Measurements from ENCODE around the gene IDH3G.
"Not testable (repeated sequence)": the region's sequence is repeated elsewhere in the genome, so short reads cannot be mapped to it uniquely, and the experiment has no call there.

IDH3G gene

GRCh38 chrX:153746991-153747390 lies 47.2 kb downstream of the IDH3G start:
- not testable (repeated sequence) for DNase-seq

DNA sequence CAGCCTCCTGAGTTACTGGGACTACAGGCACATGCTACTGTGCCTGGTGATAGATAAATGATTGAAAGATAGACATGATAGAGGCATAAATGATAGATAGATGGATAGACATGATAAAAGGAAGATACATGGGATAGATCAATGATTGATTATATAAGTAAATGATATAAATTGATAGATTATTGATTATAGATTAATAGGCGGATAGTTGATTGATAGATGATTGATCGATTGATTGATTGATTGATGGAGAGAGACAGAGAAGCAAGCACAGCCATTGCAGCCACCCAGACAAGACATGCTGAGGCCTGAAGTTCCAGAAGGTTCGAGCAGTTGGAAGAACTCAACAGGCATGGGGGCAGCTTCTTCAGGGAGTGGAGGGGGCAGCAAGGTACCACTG lies 47.8 kb downstream of the IDH3G start:
- no peak for DNase-seq

- DNase-seq: not testable (repeated sequence)
These were observed 49.1 kb downstream of the IDH3G start for GRCh38 chrX:153745067-153745433.

GRCh38 chrX:153744210-153745066 lies 49.7 kb downstream of the IDH3G start:
- DNase-seq: no peak

DNA sequence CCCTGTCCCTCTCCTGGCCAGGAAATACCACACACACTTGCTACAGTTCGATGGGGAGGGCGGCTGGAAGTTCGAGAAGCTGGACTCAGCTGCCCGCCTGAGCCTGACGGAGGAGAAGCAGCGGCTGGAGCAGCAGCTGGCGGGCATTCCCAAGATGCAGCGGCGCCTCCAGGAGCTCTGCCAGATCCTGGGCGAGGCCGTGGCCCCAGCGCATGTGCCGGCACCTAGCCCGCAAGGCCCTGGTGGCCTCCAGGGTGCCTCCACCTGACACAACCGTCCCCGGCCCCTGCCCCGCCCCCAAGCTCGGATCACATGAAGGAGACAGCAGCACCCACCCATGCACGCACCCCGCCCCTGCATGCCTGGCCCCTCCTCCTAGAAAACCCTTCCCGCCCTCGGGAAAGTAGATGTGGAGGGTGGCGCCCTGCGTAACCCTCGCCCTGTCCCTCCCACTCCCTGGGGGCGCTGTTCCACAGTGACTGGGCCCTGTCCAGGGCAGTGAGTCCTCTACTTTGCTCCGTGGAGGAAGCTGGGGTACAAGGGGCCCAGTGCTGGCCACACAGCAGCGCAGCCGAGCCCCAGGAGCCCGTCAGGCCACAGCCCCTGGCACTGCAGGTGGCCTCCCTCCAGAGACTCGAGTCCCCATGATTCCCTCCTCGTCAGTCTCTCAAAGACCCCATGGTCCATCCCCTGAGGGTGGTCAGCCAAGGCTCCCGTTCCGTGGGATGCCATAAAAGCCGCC lies 50.5 kb downstream of the IDH3G start:
- DNase-seq: not testable (repeated sequence)

GRCh38 chrX:153742796-153743467 lies 51.2 kb downstream of the IDH3G start:
- not testable (repeated sequence) for DNase-seq

- DNase-seq: not testable (repeated sequence)
These were observed 52.1 kb downstream of the IDH3G start for GRCh38 chrX:153742111-153742510.

GRCh38 chrX:153741446-153741845 lies 52.7 kb downstream of the IDH3G start:
- no peak for DNase-seq

GRCh38 chrX:153740631-153741222 lies 53.4 kb downstream of the IDH3G start:
- no peak for DNase-seq

DNA sequence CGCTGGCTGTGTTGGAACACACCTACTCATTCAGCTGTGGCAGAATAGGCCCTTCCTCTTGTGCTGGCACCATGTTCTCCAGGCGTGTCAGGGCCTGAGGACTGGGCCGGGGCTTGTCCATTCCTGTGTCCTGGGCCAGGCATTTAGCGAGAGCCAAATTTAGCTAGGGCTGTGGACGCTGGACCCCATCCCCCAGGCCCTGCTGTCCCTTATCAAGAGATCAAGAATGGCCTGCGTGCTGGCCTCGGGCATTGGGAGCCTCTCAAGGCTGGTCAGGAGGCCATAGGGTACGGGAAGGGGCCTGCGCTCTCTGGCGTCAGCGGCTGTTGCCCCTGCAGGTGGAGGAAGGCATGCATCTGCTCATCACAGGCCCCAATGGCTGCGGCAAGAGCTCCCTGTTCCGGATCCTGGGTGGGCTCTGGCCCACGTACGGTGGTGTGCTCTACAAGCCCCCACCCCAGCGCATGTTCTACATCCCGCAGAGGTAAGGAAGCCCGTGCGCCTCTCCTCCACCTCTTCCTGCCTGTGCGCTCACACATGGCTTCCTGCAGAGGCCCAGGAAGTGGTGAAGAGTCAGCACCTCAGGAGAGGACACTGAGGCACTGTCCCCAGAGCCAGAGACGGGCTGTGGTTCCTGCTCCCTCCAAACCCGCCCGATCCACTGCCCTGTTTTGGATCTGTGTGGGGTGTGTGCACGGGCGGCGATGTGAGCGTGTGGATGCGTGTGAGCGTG lies 54.3 kb downstream of the IDH3G start:
- no peak for DNase-seq

- no peak for DNase-seq
These were observed 56.0 kb downstream of the IDH3G start for GRCh38 chrX:153738056-153738605.

- no peak for DNase-seq
These were observed 57.2 kb downstream of the IDH3G start for GRCh38 chrX:153736871-153737441.

- DNase-seq: no peak
These were observed 57.9 kb downstream of the IDH3G start for GRCh38 chrX:153736071-153736820.

Data from CD4-positive, alpha-beta T cell treated with Interleukin-4 for 4 hours (primary cell).